Endothelial cell of umbilical vein (primary cell): ENCODE results near the gene PLB1. TPM values are rescaled to one million over a fixed set of nuclear protein-coding genes. Genes with fewer than 3 reads are reported as not detected.

Source experiments
- BruUV-seq: library from RNA; stranded (reverse); fragments of 400-500 nt; replicated peaks from 2 replicates; lab custom pipeline; 2021; lab: Mats Ljungman, UMichigan
- CTCF ChIA-PET: fragments of 300-600, 350-600 bp; sonication (Branson Sonifier 250); formaldehyde crosslinking; loops from one replicate; lab custom pipeline; 2021; ENCODE audit warnings: antibody characterized with exemption, inconsistent platforms; lab: Charles Lee
- POLR2A ChIA-PET: fragments of 300-600, 350-600 bp; sonication (Branson Sonifier 250); formaldehyde crosslinking; loops from one replicate; lab custom pipeline; 2021; ENCODE audit warnings: antibody characterized with exemption, inconsistent platforms; lab: Charles Lee
- DNase-seq: peaks from one replicate; pipeline ENCODE4 v3.0.0-alpha.2; 2011; ENCODE audit warnings: low read depth, low spot score
- FAIRE-seq: peaks from 2 replicates; lab custom pipeline; 2011; peaks lifted over from hg19 to GRCh38; lab: Jason Lieb, UNC
- H2AFZ ChIP-seq: 2 replicates; pipeline ENCODE4 v1.6.0; 2012; ENCODE audit warnings: low read depth, low read length, control low read depth, inconsistent platforms
- H3K27ac ChIP-seq: 2 replicates; pipeline ENCODE4 v1.5.1; 2011; ENCODE audit warnings: low read depth, mild to moderate bottlenecking, control low read depth, low read length, moderate library complexity; ENCODE audit not compliant: insufficient read depth
- H3K27me3 ChIP-seq, 2 experiments: 2 replicates each; pipeline versions ENCODE4 v1.6.0 to v1.6.1; 2011; ENCODE audit warnings: low read length in 2 of 2, mixed read lengths in 1 of 2; ENCODE audit not compliant: control insufficient read depth in 2 of 2, insufficient read depth in 2 of 2
- H3K36me3 ChIP-seq, 2 experiments: 2 replicates in 1 of 2; 3 replicates in 1 of 2; pipeline ENCODE4 v1.5.1; 2011; ENCODE audit warnings: low read length in 2 of 2, mild to moderate bottlenecking in 1 of 2, moderate library complexity in 1 of 2; ENCODE audit not compliant: control insufficient read depth in 2 of 2, insufficient read depth in 2 of 2; ENCODE audit errors: extremely low read depth in 1 of 2
- H3K4me1 ChIP-seq: 3 replicates; pipeline ENCODE4 v1.5.1; 2011; ENCODE audit warnings: mild to moderate bottlenecking, low read length; ENCODE audit not compliant: control insufficient read depth, insufficient read depth; ENCODE audit errors: extremely low read depth
- H3K4me2 ChIP-seq: 2 replicates; pipeline ENCODE4 v1.6.1; 2011; ENCODE audit warnings: low read length, control low read depth, mixed read lengths; ENCODE audit not compliant: insufficient read depth
- H3K4me3 ChIP-seq, 3 experiments: fragments of 200-600 bp in 1 of 3; sonication (generic), shearing (Covaris generic) in 1 of 3; replicated peaks in 1 of 3; 2 replicates each; pipeline ENCODE4 v1.5.1; 2011 to 2016; ENCODE audit warnings: control low read depth in 3 of 3, low read length in 3 of 3, mild to moderate bottlenecking in 2 of 3, inconsistent platforms in 1 of 3, low read depth in 1 of 3, moderate library complexity in 1 of 3; ENCODE audit not compliant: insufficient read depth in 1 of 3
- H3K79me2 ChIP-seq: 2 replicates; pipeline ENCODE4 v1.6.0; 2012; ENCODE audit warnings: low read length, inconsistent platforms; ENCODE audit not compliant: control insufficient read depth, insufficient read depth
- H3K9ac ChIP-seq: replicated peaks from 2 replicates; pipeline ENCODE3; 2011; ENCODE audit warnings: low read length, control low read depth; ENCODE audit not compliant: insufficient read depth; ENCODE audit errors: extremely low read depth
- H3K9me1 ChIP-seq: replicated peaks from 3 replicates; pipeline ENCODE4 v1.6.0; 2011; ENCODE audit warnings: mild to moderate bottlenecking, low read length; ENCODE audit not compliant: control insufficient read depth, insufficient read depth; ENCODE audit errors: extremely low read depth
- H3K9me3 ChIP-seq: replicated peaks from 2 replicates; pipeline ENCODE4 v1.5.1; 2012; ENCODE audit warnings: low read length, inconsistent platforms; ENCODE audit not compliant: control insufficient read depth, insufficient read depth
- H4K20me1 ChIP-seq: replicated peaks from 2 replicates; pipeline ENCODE3; 2011; ENCODE audit warnings: mild to moderate bottlenecking, low read length; ENCODE audit not compliant: control insufficient read depth, insufficient read depth; ENCODE audit errors: extremely low read depth
- CTCF ChIP-seq, 2 donors: IDR thresholded peaks; 1 replicate in 1 of 2; 2 replicates in 1 of 2; pipeline ENCODE4 v1.5.1; 2011; ENCODE audit warnings: low read length in 2 of 2, mild to moderate bottlenecking in 2 of 2, moderate library complexity in 2 of 2, control low read depth in 1 of 2, inconsistent platforms in 1 of 2, low read depth in 1 of 2; ENCODE audit not compliant: insufficient read depth in 1 of 2; ENCODE audit errors: extremely low read depth in 1 of 2
- EZH2 ChIP-seq: IDR thresholded peaks from 2 replicates; pipeline ENCODE4 v1.6.1; 2012; ENCODE audit warnings: borderline replicate concordance, low read depth, mild to moderate bottlenecking, moderate library complexity, low read length, inconsistent platforms; ENCODE audit not compliant: severe bottlenecking
- FOS ChIP-seq: IDR thresholded peaks from 2 replicates; pipeline ENCODE4 v1.6.1; 2011; ENCODE audit warnings: mild to moderate bottlenecking, low read length, moderate library complexity, borderline replicate concordance; ENCODE audit not compliant: insufficient read depth
- GATA2 ChIP-seq: IDR thresholded peaks from 2 replicates; pipeline ENCODE4 v1.7.0; 2011; ENCODE audit warnings: low read depth, mild to moderate bottlenecking, moderate library complexity, mixed read lengths, low read length; ENCODE audit not compliant: insufficient read length, insufficient read depth
- JUN ChIP-seq: IDR thresholded peaks from 2 replicates; pipeline ENCODE4 v1.6.1; 2011; ENCODE audit warnings: borderline replicate concordance, low read depth; ENCODE audit not compliant: insufficient read length, insufficient read depth
- MAX ChIP-seq: IDR thresholded peaks from 2 replicates; pipeline ENCODE4 v1.6.1; 2011; ENCODE audit not compliant: insufficient read depth, insufficient read length
- MYC ChIP-seq: IDR thresholded peaks from one replicate; pipeline ENCODE4 v1.6.1; 2011; ENCODE audit warnings: mild to moderate bottlenecking, low read depth, low read length
- POLR2A ChIP-seq: IDR thresholded peaks from 2 replicates; pipeline ENCODE4 v1.6.1; 2012; ENCODE audit warnings: low read depth, mild to moderate bottlenecking, control low read depth, low read length
- POLR2AphosphoS5 ChIP-seq: IDR thresholded peaks from 2 replicates; pipeline ENCODE4 v1.6.1; 2012; ENCODE audit warnings: low read depth, mild to moderate bottlenecking, control low read depth, low read length, moderate library complexity; ENCODE audit not compliant: insufficient read depth
- dilution Hi-C: fragments of 300-500 bp; cut with MboI; formaldehyde crosslinking; loops from one replicate; pipeline ENCODE4 v1.15.0; 2019; ENCODE audit warnings: low sequenced_read_pairs; ENCODE audit not compliant: extremely low pct_ligation_motif_present
- intact Hi-C: fragments of 100-400 bp; cut with micrococcal nuclease; formaldehyde crosslinking; loops from one replicate; pipeline ENCODE4 v1.10.0; 2022
- polyA plus RNA-seq, 4 experiments: library from polyadenylated mRNA; depleted of rRNA in 3 of 4; stranded (reverse) in 3 of 4; unstranded in 1 of 4; fragments of >200 nt; gene quantifications; 2 replicates each; pipeline versions ENCODE4 v1.2.1 to v1.2.3, GENCODE V29; 2011 to 2012; ENCODE audit warnings: missing spikeins in 1 of 4
- total RNA-seq: library from RNA; stranded (reverse); gene quantifications from 2 replicates; pipeline ENCODE4 v1.2.3, GENCODE V29; 2021

PLB1 gene
- total and polyA plus RNA-seq, 2 donors (not counting 3 experiments of a cell fraction or from before 2014, with no cell fraction given), result 0.75 to 0.80 TPM

GRCh38 chr2:28640908-28641300 is 145.0 kb downstream of the PLB1 start:
- Histone ChIP-seq H3K27me3 (no peaks in the 10 kb centered on the region), H3K4me3 (no peak overlapping the region), H3K4me1 (peaks cover 6% of the 10 kb centered on the region), H3K9me3 (no peaks in the 10 kb centered on the region), H3K79me2 (no peaks in the 10 kb centered on the region), H3K27ac (no peak overlapping the region), H3K9ac (no peak overlapping the region), H3K9me1 (no peaks in the 10 kb centered on the region), H3K4me2 (no peak overlapping the region), H2AFZ (no peak overlapping the region), H4K20me1 (no peaks in the 10 kb centered on the region), H3K36me3 (no peaks in the 10 kb centered on the region)
- no peak for TF ChIP-seq MAX
- no peak for TF ChIP-seq FOS
- TF ChIP-seq JUN, result no peak
- no TSS peak for BruUV-seq
- dilution Hi-C loops (no loop called here), intact Hi-C loops (no loop called here)
- FAIRE-seq, result no peak
- ChIA-PET POLR2A (no interaction called here), CTCF (no interaction called here)
- DNase-seq, result no peak

- no peaks in the 10 kb centered on the region for H3K9me1 ChIP-seq
- ChIA-PET CTCF (no interaction called here), POLR2A (no interaction called here)
- TF ChIP-seq JUN (no peak), MYC (no peak), MAX (no peak), GATA2 (no peak), CTCF (IDR thresholded peaks at IDR 0.05; ENCODE audit: extremely low read depth in 1 of 2, insufficient read depth in 1 of 2, low read depth in 1 of 2, low read length in 2 of 2) (no peak), EZH2 (no peak), POLR2A (no peak), POLR2AphosphoS5 (no peak), FOS (no peak)
- H3K27ac ChIP-seq, result no peak overlapping the region
- H3K4me3 ChIP-seq, result no peak overlapping the region
- H3K9me3 ChIP-seq, result no peaks in the 10 kb centered on the region
- H3K36me3 ChIP-seq, result no peaks in the 10 kb centered on the region
- H3K79me2 ChIP-seq, result no peaks in the 10 kb centered on the region
- BruUV-seq, result no TSS peak
- H3K4me2 ChIP-seq, result no peak overlapping the region
- FAIRE-seq (no peak), DNase-seq (no peak)
- H3K9ac ChIP-seq, result no peak overlapping the region
- intact Hi-C loops, result no loop called here
- H3K27me3 ChIP-seq, result no peaks in the 10 kb centered on the region
- dilution Hi-C loops, result no loop called here
- no peaks in the 10 kb centered on the region for H4K20me1 ChIP-seq
- H2AFZ ChIP-seq, result no peak overlapping the region
- H3K4me1 ChIP-seq, result peaks cover 6% of the 10 kb centered on the region
Observed at GRCh38 chr2:28642796-28643195, 146.9 kb downstream of the PLB1 start.
